ENCODE measurements around the gene KIF5A. TPM values are rescaled to one million over a fixed set of nuclear protein-coding genes. Genes with fewer than 3 reads are reported as not detected.

KIF5A gene
- total RNA-seq, 1 experiment from 2014 or later: not detected

DNA sequence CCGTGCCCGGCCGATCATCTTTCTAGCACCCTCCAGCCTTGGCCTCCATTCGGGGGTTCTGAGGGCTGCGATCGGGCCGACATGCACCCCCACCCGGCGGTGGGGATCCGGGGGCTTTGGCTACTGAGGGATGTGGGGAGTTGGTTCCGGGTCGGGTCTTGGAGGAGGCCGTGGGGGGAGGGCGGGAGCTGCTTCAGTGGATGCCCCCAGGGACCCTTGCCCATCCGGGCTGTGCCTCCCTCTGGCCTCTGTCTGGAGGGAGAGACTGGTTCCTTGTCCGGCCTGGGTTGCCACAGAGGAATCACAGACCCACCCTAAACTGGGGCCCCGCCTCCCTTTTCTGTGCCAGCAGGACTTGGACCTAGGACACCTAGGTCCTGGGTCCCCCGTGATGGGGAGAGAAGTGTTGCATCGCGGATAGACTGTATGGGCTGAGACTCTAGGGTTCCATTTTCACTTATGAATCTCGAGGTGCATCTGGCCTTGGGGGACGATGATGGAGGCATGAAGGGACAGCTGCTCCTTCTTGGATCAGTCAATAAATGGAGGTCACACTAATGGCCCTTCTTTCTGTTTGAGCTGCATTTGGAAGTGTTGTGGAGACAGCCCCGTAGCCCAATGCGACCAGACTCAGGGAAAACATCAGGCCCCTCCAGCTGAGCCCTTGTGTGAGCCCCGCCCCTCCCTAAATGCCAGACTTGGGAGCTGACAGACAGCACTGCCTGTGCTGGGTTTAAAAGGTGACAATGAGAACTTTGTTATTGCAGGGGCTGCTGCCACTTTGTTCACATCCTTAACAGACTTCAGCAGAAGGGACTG, 55.4 kb downstream of the KIF5A start:
- no peak for DNase-seq (ENCODE audit: low read depth)

DNA sequence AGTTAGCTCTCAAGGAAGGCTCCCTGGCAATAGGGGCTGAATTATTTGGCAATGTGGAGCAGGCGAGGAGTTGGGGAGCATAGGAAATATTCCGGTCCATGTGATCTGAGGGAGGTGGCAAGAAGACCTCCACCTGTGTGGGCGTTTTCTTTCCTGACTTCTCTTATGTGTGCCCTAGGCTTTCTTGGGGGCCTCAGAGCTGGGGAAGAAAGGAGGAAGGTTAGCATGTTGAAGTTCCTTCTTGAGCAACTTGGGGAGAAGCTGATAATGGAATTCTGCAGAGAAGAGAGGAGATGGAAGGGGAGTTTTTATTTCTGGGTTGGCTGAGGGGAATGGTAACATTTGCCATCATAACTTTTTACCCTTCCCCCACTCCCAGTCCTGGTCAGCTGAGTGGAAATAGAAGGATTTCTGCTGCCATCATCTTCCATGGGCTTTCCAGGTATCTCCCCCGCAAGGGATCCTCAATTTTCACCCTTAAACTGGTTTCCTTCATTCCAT, 56.0 kb downstream of the KIF5A start:
- no peak for DNase-seq (ENCODE audit: low read depth)

DNA sequence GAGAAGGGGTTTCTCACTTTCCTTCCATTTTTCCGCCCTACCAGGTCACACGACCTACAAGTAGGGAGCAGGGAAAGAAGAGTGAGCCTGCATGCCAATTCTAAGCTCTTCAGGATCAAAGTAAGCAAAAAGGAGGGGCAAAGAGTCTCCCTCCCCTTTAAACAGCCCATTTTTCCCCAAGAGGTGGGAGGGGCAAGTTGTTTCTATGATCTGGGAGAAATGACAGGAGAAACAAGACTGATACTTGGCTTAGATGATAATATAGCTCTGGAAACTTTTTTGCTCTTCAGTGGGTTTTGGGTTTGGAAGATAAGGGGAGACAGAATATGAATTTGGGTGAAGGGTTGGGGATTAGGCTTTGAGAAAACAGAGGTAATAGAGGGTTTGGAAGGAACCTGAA, 56.6 kb downstream of the KIF5A start:
- DNase-seq (ENCODE audit: low read depth): no peak

DNA sequence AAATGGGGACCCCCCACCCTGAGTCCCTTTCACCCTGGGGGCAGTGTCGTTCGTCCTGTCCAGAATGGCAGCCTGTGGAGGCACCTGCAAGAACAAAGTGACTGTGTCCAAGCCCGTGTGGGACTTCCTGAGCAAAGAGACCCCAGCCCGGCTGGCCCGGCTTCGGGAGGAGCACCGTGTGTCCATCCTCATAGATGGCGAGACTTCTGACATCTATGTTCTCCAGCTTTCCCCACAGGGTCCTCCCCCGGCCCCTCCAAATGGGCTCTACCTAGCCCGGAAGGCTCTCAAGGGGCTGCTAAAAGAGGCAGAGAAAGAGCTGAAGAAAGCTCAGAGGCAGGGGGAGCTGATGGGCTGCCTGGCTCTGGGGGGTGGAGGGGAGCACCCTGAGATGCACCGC, 57.0 kb downstream of the KIF5A start:
- no peak for DNase-seq (ENCODE audit: low read depth)

DNA sequence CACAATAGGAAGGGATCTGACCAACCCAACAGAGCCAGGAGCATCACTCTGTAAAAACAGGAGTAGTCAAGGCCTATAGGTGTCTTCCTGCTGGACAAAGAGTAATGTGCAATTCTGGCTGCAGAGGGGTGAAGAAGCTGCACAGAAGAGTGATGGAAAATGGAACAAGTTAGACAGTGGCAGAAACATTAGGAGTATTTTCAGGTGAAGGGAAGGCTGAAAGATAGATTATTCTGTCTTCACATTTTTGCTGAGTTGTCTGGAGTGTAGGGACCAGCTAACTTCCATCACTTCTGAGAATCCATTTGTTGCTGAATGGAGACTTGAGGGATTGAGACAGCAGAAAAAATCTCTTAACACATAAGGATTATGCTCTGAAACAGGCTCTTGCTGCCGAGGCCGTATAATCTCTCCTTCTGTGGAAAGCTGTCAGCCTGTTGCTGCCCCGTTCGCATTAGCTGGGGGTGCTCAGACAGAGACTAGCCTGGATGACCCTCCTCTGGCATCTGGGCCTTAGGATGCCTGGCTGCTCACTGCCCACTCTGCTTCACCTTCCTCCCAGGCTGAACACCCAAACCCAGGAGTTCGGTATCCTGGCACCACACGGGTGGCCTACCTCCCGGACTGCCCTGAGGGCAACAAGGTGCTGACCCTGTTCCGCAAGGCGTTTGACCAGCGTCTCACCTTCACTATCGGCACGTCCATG, 58.3 kb downstream of the KIF5A start:
- no peak for DNase-seq (ENCODE audit: low read depth)

DNA sequence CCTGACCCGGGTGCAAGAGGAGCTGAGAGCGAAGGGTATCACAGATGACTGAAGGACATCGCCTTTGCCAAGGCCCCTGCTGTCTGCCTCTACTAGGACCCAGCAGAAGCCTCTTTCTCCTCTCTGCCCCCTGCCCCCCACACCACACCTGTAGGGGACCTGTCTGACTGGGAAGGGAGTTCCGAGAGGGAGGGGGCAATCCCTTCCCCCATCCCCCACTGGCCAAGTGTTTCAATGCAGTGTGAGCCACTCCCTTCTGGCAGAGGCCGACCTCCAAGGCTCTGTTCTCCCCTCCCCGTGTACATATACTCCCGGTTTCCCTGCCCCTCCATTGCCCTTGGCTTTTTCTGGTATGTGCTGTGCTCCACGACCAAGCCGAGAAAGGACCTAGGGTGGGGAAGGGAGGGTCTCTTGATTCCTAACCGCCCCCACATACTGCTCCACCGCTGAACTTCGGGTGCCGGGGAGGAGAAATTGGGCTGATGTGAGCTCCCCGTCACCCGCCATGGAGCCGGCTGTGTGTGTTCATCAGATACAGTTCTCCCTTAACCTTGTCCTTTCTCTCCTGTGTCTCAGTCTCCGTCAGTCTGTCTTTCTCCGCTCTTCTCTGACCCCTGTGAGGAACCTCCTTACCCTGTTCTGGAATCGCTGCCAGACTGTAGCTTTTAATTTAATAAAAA, 59.4 kb downstream of the KIF5A start:
- DNase-seq (ENCODE audit: low read depth): no peak

DNA sequence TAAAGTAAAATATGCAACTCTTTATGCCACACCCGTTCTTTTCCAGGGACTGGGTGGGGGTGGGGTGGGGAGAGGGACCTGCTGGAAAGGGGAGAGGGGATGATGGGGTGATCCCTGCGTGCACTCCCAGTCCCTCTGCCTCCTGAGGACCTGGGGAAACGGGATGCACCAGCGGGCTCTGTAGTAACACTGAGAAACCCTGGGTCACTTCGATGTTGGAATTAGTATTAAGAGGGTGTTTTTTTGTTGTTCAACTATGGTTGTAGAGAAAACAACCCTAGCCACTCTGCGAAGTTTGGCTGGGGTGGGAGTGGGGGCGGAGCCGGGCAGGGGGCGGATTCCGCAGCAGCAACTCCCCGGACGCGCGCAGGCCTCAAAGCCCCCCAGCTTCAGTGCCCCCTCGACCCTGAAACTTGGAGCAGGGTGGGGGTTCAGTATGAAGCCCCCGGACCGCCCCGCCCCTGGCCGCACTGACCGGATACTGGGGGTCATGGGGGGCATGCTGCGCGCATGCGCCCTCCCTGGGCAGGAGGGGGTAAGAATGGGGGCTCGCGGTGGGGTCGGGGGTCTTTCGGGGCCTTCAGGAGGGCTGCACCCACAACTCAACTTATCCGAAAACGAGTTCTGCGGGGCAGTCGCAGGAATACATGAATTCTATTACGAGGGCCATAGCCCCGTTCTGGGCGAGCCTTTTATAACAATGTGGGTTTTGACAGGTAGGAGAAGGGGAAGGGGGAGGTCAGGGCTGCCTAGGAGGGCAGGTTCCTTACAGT, 60.1 kb downstream of the KIF5A start:
- no peak for DNase-seq (ENCODE audit: low read depth)

DNA sequence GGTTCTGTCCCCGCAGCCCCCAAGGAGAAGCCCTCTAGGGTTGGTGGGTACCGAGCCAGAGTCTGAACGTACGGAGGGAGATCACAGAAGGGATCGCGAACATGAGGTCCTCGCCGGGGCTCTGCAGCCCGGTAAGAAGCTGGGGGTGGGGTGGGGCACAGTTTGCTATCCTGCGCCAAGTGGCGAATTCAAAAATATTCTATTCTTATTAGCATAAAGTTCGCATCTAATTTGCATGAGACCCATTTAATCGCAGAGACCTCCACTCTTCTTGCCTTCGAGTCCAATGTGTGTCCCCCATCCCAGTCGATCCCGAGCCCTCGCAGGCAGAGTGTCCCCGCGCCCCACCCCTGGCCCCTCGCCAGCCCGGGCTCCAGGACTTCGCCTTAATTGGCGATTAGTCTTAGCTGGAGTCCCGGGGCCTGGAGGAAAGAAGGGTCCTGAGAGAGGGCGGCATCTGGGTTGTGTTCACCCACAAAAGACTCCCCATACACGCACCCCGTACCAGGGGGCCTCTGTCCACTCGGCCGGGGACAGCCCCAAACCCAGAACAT, 60.8 kb downstream of the KIF5A start:
- no peak for DNase-seq (ENCODE audit: low read depth)

DNA sequence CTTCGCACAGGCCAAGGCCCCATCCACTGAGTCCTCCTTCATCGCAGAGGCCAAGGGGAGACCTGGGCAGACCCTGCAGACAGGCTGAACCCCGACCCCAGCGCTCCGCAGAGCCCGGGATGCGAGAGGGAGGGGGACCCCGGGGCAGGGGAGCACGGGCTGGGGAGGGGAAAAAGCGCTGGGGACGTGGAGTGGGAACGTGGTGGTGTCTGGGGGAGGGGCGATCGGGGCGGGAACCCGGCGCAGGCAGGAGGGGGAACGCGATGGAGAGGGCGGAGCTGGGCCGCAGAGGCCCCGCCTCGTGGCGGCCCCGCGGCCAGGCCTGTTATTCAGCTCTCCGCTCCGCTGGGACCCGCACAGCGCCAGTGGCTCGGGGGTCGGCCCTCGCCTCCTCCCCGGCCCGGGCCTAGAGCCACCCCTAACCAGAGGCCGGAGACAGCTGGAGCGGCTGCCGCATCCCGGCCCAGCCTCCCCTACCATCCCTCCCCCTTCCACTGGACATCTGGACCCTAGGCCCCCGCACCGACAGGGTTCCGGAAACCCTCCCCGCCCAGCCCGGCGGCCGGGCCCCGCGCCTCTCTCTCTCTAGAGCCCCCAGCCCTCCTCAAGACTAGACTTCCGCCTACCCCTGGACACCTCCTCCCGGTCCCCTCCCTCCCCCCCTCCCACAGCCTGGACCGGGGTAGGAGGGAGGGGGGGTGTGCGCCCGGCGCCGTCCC, 61.4 kb downstream of the KIF5A start, which contains the start of gene ARHGEF25:
ARHGEF25 (plus strand) TSS at position 328 of the 719 bp plus-strand sequence. CDS start 460 bp downstream, outside the sequence.
- DNase-seq (ENCODE audit: low read depth): no peak

DNA sequence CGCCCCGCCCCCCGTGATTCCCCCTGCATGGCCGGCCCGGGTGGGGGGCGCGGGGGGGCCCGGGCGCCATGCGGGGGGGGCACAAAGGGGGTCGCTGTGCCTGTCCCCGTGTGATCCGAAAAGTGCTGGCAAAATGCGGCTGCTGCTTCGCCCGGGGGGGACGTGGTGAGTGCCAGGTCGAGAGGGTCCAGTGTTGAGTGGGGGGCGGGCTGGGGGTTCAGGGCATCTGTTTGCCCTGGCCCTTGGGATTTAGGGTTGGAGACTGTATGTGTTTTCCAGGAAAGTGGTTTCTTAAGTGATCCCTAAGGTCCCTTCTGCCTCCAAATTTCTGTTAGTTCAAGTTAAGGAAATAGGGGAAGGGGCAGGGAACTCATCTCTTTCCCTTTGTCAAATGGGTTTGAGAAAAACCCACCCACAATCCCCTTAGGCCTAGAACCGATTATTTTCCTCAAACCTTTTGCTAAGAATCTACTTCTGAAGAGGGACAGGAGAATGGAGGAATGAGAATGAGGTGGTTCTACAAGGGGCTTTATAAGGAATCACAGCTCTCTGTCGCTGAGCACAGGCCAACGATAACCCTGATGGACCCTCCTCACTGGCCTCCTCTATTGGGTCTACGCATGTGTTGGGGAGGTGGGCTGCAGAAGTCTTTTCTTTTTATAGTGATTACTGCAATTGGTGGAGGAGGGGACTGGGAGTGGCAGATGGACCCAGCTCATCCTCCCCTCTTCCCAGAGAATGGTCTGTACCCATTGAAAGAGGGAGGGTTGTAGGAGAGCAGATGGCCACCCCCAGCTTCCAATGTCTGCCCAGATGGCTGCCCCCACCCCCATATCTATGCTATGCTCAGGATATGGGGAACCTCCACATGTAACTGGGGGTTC, 62.2 kb downstream of the KIF5A start:
- DNase-seq (ENCODE audit: low read depth): no peak

DNA sequence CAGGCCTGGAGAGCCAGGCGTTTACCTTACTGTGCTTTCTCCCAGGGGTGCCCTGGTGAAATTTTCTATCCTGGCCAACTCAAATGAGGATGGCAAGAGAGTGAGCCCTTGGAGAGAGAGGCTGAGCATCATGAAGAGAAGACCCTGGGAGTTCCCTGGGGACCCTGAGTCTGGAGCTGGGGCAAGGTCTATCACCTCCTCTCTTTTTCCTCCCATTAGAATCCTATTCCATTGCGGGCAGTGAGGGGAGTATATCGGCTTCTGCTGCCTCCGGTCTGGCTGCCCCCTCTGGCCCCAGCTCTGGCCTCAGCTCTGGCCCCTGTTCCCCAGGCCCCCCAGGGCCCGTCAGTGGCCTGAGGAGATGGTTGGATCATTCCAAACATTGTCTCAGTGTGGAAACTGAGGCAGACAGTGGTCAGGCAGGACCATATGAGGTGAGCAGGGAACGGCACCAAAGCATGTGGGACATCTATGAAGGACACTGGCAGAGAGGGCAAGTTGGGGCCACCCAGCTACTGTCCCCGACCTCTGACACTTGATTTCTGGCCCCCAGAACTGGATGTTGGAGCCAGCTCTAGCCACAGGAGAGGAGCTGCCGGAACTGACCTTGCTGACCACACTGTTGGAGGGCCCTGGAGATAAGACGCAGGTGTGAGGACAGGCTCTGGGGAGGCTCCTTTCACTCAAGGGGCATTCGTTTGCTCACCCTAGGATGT, 63.0 kb downstream of the KIF5A start:
- DNase-seq (ENCODE audit: low read depth): no peak

DNA sequence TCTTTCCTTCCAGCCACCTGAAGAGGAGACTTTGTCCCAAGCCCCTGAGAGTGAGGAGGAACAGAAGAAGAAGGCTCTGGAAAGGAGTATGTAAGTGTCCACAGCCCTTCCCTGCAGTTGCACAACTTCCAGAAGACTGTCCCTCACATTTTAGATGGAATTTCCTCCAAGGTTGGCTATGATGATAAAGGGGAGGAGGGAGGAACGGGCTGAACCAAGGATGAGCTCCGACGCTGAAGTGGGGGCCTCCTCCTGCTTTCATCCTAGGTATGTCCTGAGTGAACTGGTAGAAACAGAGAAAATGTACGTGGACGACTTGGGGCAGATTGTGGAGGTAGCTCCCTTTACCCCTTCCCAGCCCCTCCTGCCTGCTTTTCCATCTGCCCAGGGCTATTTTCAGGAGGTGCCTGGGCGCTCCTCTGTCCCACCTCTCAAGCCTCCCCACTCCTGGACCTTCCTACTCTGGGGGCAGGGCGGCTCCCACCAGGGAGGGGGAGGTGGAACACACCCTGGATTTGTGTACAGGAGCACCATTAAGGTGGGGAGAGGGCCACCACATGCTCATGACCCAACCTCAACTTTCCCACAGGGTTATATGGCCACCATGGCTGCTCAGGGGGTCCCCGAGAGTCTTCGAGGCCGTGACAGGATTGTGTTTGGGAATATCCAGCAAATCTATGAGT, 63.7 kb downstream of the KIF5A start:
- no peak for DNase-seq (ENCODE audit: low read depth)

DNA sequence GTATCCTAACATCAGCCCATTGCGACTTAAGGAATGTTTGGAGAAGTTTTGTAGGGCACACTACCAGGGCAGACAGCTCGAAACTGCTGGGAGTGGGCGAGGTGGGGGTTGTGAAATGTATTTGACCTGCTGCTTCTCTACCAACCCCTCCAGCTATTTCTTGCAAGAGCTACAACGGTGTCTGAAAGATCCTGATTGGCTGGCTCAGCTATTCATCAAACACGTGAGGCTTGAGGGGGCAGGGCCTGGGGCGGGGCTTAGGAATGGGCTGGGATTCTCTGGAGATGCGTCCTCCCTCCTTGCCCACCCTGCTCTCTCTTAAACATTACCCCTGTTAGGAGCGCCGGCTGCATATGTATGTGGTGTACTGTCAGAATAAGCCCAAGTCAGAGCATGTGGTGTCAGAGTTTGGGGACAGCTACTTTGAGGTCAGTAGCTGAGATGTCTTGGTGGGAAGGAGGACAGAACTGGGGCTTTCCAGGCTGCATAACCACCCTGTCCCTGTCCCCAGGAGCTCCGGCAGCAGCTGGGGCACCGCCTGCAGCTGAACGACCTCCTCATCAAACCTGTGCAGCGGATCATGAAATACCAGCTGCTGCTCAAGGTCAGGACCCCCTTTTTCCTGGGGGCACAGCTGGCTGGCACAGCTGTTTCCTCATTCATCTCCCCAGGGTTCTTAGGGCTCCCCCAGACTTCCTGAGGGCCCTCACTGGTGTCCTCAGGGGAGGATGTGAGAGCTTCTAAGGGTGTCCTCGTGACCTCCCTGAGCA, 64.5 kb downstream of the KIF5A start:
- no peak for DNase-seq (ENCODE audit: low read depth)

DNA sequence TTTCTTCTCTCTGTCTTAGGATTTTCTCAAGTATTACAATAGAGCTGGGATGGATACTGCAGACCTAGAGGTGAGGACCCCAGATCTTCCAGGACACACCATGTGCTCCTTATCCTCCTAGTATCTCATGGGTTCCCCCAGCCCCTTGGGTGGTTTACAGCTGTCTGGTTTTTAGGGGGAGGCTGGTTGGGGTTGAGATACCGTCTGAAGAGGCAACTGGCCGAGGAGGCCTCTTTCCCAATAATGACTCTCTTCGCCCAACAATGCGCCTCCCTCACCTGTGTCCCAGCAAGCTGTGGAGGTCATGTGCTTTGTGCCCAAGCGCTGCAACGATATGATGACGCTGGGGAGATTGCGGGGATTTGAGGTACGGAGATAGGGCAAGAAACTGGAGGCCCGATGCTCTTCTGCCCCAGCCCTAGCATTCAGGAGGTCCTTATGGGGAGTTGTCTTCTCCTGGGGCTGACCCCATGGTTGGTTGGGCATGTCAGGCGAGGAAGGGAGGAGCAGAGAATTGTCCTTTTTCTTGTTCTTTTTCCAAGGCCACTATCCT, 65.2 kb downstream of the KIF5A start:
- no peak for DNase-seq (ENCODE audit: low read depth)

DNA sequence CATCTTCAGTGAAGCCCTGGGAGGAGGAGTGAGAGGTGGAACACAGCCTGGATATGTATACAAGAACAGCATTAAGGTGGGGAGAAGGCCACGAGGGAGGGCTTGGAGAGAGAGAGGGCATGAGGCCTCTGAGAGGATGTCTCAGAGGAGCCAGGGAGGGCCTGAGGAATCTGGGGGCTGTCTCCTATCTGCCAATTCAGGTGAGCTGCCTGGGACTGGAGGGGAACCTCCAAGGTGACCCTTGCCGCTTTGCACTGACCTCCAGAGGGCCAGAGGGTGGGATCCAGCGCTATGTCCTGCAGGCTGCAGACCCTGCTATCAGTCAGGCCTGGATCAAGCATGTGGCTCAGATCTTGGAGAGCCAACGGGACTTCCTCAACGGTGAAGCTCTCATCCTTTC, 65.8 kb downstream of the KIF5A start:
- no peak for DNase-seq (ENCODE audit: low read depth)

DNA sequence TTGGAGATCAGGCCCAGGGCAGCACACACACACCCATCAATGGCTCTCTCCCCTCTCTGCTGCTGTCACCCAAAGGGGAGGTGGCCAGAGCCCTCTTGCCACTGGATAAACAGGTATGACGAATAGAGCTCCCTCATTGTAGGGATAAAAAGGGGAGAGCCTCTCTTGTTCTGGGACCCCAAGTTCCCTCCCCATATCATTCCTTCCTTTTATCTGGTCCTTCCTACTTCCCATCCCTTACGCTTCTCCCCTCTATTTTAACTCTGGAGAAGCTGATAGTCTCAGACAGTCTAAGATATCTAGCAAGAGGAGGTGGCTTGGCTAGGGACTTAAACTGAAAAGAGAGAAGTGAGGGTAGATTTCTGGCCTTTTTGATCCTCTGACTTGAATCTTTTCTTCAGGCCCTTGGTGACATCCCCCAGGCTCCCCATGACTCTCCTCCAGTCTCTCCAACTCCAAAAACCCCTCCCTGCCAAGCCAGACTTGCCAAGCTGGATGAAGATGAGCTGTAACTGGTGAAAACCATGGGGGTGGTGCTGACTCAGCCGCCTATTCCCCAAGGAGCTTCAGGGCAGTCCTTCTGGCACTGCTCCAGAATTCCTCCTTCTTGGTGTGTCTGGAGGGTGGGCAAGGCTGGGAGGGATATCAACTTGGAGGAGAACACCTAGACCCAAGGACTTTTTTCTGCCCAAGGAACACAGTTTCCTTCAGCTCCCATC, 66.7 kb downstream of the KIF5A start:
- DNase-seq (ENCODE audit: low read depth): peak; percentile 38

All from HT1080 (cell line).